Chondrocyte (in vitro differentiated cells): ENCODE measurements around the gene MYH7. TPM values are rescaled to one million over a fixed set of nuclear protein-coding genes. Genes with fewer than 3 reads are reported as not detected.
"Not testable (repeated sequence)": the region's sequence is repeated elsewhere in the genome, so short reads cannot be mapped to it uniquely, and the experiment has no call there.

ENCODE experiments used
- DNase-seq: peaks from one replicate; pipeline ENCODE4 v3.0.0; 2021; ENCODE audit warnings: mixed read lengths, low spot score
- H3K27ac Mint-ChIP-seq: one replicate; pipeline ENCODE4 v1.8.0; 2021; ENCODE audit warnings: mild to moderate bottlenecking, moderate library complexity, mixed read lengths; ENCODE audit not compliant: unreplicated experiment
- H3K27me3 Mint-ChIP-seq: 2 replicates; pipeline ENCODE4 v1.8.0; 2021; ENCODE audit warnings: low read depth, mixed read lengths
- H3K36me3 Mint-ChIP-seq: 2 replicates; pipeline ENCODE4 v1.8.0; 2021; ENCODE audit warnings: low read depth, mixed read lengths
- H3K4me1 Mint-ChIP-seq: 2 replicates; pipeline ENCODE4 v1.8.0; 2021; ENCODE audit warnings: low read depth, mild to moderate bottlenecking, mixed read lengths
- H3K4me3 Mint-ChIP-seq: one replicate; pipeline ENCODE4 v1.8.0; 2021; ENCODE audit warnings: mild to moderate bottlenecking, moderate library complexity, mixed read lengths; ENCODE audit not compliant: unreplicated experiment
- H3K9me3 Mint-ChIP-seq: 2 replicates; pipeline ENCODE4 v1.8.0; 2021; ENCODE audit warnings: low read depth, mixed read lengths
- CTCF ChIP-seq: fragments of 200-600 bp; sonication (generic); IDR thresholded peaks from 2 replicates; pipeline ENCODE4 v1.5.0; 2021; ENCODE audit warnings: antibody characterized with exemption, mild to moderate bottlenecking, moderate library complexity
- total RNA-seq: library from RNA; stranded (reverse); gene quantifications from 3 replicates; pipeline ENCODE4 v1.2.1, GENCODE V29; 2021

MYH7 gene
- total RNA-seq, 1 donor from 2014 or later, result not detected

GRCh38 chr14:23387916-23388882 lies 47.3 kb downstream of the MYH7 start:
- Mint-ChIP-seq H3K36me3 (no peaks in the 10 kb centered on the region), H3K4me3 (no peak overlapping the region), H3K4me1 (no peaks in the 10 kb centered on the region), H3K9me3 (no peaks in the 10 kb centered on the region), H3K27ac (no peak overlapping the region), H3K27me3 (peaks cover 50% of the 10 kb centered on the region)
- no peak for DNase-seq
- no peak for TF ChIP-seq CTCF

GRCh38 chr14:23386999-23387398 lies 48.5 kb downstream of the MYH7 start:
- Mint-ChIP-seq H3K4me3 (no peak overlapping the region), H3K36me3 (no peaks in the 10 kb centered on the region), H3K27ac (no peak overlapping the region), H3K9me3 (no peaks in the 10 kb centered on the region), H3K27me3 (peaks cover 54% of the 10 kb centered on the region), H3K4me1 (no peaks in the 10 kb centered on the region)
- TF ChIP-seq CTCF, result no peak
- no peak for DNase-seq

- H3K27ac Mint-ChIP-seq, H3K4me3 Mint-ChIP-seq, H3K36me3 Mint-ChIP-seq, H3K9me3 Mint-ChIP-seq, H3K4me1 Mint-ChIP-seq, DNase-seq: not testable (repeated sequence)
- H3K27me3 Mint-ChIP-seq, result peaks cover 58% of the 10 kb centered on the region
Measured at GRCh38 chr14:23386266-23386657, 49.2 kb downstream of the MYH7 start.

- DNase-seq, result no peak
- TF ChIP-seq CTCF, result no peak
- Mint-ChIP-seq H3K27ac (no peak overlapping the region), H3K27me3 (peaks cover 58% of the 10 kb centered on the region), H3K4me1 (no peaks in the 10 kb centered on the region), H3K9me3 (no peaks in the 10 kb centered on the region), H3K4me3 (no peak overlapping the region), H3K36me3 (no peaks in the 10 kb centered on the region)
Measured at GRCh38 chr14:23385642-23386265, 49.7 kb downstream of the MYH7 start.

GRCh38 chr14:23385244-23385641 lies 50.2 kb downstream of the MYH7 start:
- Mint-ChIP-seq H3K27ac (no peak overlapping the region), H3K36me3 (no peaks in the 10 kb centered on the region), H3K4me3 (no peak overlapping the region), H3K9me3 (no peaks in the 10 kb centered on the region), H3K27me3 (peaks cover 59% of the 10 kb centered on the region), H3K4me1 (no peaks in the 10 kb centered on the region)
- no peak for TF ChIP-seq CTCF
- no peak for DNase-seq
